PFSK-1 (cell line): ENCODE measurements around the gene CFAP251.

ENCODE experiments used
- FOXP2 ChIP-seq: optimal IDR thresholded peaks from 2 replicates; pipeline ENCODE3; 2011; ENCODE audit warnings: borderline replicate concordance, control low read depth, inconsistent platforms; ENCODE audit not compliant: insufficient read depth; ENCODE audit errors: extremely low read length, extremely low read depth
- POLR2AphosphoS5 ChIP-seq: IDR thresholded peaks from 2 replicates; pipeline ENCODE4 v1.6.1; 2012; ENCODE audit warnings: low read depth, mild to moderate bottlenecking, control low read depth, low read length, moderate library complexity
- SIN3A ChIP-seq: IDR thresholded peaks from 2 replicates; pipeline ENCODE4 v1.6.1; 2012; ENCODE audit warnings: mild to moderate bottlenecking, low read length, moderate library complexity, borderline replicate concordance; ENCODE audit not compliant: insufficient read depth
- TAF1 ChIP-seq: IDR thresholded peaks from 2 replicates; pipeline ENCODE4 v1.6.1; 2012; ENCODE audit warnings: low read length, control low read depth, borderline replicate concordance; ENCODE audit not compliant: insufficient read depth
- TF ChIP-seq, protein P1 (sequence below), 2 experiments: IDR thresholded peaks; 2 replicates each; pipeline versions ENCODE4 v1.6.1 to v1.8.0; 2011 to 2012; ENCODE audit warnings: low read depth in 2 of 2, low read length in 2 of 2, control low read depth in 1 of 2, inconsistent platforms in 1 of 2, mild to moderate bottlenecking in 1 of 2, moderate library complexity in 1 of 2; ENCODE audit not compliant: insufficient read depth in 1 of 2

DNA sequence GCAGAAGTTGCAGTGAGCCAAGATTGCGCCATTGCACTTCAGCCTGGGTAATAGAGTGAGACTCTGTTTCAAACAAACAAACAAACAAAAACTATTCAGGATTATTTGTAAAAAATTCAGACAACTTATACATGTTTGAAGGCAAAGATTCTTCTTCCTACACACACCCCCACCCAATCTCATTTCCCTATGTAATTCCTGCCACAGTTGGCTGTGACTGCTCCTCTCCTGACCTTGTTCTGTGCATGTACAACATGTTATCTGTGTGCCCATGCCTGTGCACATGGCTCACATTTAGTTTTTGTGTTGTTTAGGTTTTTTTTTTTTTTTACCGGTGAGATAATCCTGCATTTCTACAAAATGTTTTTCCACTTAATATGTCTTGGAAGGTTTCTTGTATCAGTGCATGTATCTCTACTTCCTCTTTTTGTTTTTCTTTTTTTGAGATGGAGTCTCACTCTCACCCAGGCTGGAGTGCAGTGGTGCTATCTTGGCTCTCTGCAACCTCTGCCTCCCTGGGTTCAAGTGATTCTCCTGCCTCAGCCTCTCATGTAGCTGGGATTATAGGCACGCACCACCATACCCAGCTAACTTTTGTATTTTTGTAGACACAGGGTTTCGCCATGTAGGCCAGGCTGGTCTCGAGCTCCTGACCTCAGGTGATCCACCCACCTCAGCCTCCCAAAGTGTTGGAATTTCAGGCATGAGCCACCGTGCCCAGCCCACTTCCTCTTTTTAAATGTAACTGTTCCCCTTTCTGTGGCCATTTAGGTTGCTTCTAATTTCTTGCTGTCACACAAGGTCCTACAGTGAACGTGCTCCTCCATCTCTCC is 8.7 kb downstream of the CFAP251 start:
- TF ChIP-seq, protein P1, sequence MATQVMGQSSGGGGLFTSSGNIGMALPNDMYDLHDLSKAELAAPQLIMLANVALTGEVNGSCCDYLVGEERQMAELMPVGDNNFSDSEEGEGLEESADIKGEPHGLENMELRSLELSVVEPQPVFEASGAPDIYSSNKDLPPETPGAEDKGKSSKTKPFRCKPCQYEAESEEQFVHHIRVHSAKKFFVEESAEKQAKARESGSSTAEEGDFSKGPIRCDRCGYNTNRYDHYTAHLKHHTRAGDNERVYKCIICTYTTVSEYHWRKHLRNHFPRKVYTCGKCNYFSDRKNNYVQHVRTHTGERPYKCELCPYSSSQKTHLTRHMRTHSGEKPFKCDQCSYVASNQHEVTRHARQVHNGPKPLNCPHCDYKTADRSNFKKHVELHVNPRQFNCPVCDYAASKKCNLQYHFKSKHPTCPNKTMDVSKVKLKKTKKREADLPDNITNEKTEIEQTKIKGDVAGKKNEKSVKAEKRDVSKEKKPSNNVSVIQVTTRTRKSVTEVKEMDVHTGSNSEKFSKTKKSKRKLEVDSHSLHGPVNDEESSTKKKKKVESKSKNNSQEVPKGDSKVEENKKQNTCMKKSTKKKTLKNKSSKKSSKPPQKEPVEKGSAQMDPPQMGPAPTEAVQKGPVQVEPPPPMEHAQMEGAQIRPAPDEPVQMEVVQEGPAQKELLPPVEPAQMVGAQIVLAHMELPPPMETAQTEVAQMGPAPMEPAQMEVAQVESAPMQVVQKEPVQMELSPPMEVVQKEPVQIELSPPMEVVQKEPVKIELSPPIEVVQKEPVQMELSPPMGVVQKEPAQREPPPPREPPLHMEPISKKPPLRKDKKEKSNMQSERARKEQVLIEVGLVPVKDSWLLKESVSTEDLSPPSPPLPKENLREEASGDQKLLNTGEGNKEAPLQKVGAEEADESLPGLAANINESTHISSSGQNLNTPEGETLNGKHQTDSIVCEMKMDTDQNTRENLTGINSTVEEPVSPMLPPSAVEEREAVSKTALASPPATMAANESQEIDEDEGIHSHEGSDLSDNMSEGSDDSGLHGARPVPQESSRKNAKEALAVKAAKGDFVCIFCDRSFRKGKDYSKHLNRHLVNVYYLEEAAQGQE (IDR thresholded peaks at IDR 0.05; ENCODE audit: insufficient read depth in 1 of 2, low read depth in 2 of 2, low read length in 2 of 2) = no peak
- TF ChIP-seq TAF1 (no peak), POLR2AphosphoS5 (no peak), SIN3A (no peak), FOXP2 (no peak)
